Neural cell (in vitro differentiated cells): Measurements from ENCODE around the gene LRRC74B. TPM values are rescaled to one million over a fixed set of nuclear protein-coding genes. Genes with fewer than 3 reads are reported as not detected.

ENCODE experiments used
- H2AFZ ChIP-seq: fragments of 200-600, 300-800 bp; sonication (generic), shearing (Covaris generic); 2 replicates; pipeline ENCODE4 v1.6.0; 2014; ENCODE audit warnings: low read depth, mild to moderate bottlenecking, antibody characterized with exemption, low read length, moderate library complexity
- H3F3A ChIP-seq: fragments of 200-600 bp; shearing (Covaris generic); 2 replicates; pipeline ENCODE4 v1.6.1; 2016; ENCODE audit warnings: mild to moderate bottlenecking, moderate library complexity, mixed read lengths, antibody characterized with exemption, low read length; ENCODE audit not compliant: insufficient read depth, poor library complexity, severe bottlenecking
- H3K27ac ChIP-seq: fragments of 200-600, 300-800 bp; sonication (generic), shearing (Covaris generic); 2 replicates; pipeline ENCODE4 v1.5.1; 2014; ENCODE audit warnings: mild to moderate bottlenecking, low read length, moderate library complexity
- H3K27me3 ChIP-seq: fragments of 300-800, 200-600 bp; sonication (generic), shearing (Covaris generic); 2 replicates; pipeline ENCODE4 v1.6.0; 2014; ENCODE audit warnings: mild to moderate bottlenecking, low read depth, low read length, moderate library complexity; ENCODE audit not compliant: insufficient read depth
- H3K36me3 ChIP-seq: fragments of 300-800, 200-600 bp; sonication (generic), shearing (Covaris generic); 2 replicates; pipeline ENCODE4 v1.5.1; 2014; ENCODE audit warnings: mild to moderate bottlenecking, antibody characterized with exemption, low read length, moderate library complexity; ENCODE audit not compliant: insufficient read depth
- H3K4me2 ChIP-seq: fragments of 300-800, 200-600 bp; sonication (generic), shearing (Covaris generic); 2 replicates; pipeline ENCODE4 v1.6.0; 2014; ENCODE audit warnings: mild to moderate bottlenecking, low read length
- H3K4me3 ChIP-seq: fragments of 300-800, 200-600 bp; sonication (generic), shearing (Covaris generic); 2 replicates; pipeline ENCODE4 v1.5.1; 2014; ENCODE audit warnings: mild to moderate bottlenecking, low read length, moderate library complexity
- H3K79me2 ChIP-seq: fragments of 200-600 bp; shearing (Covaris generic); replicated peaks from 2 replicates; pipeline ENCODE4 v1.6.0; 2014; ENCODE audit warnings: mild to moderate bottlenecking, low read length, moderate library complexity; ENCODE audit not compliant: insufficient read depth
- H3K9ac ChIP-seq: fragments of 300-800, 200-600 bp; sonication (generic), shearing (Covaris generic); 2 replicates; pipeline ENCODE4 v1.6.1; 2016; ENCODE audit warnings: mild to moderate bottlenecking, low read length, mixed read lengths
- H3K9me2 ChIP-seq: fragments of 200-600 bp; shearing (Covaris generic); 2 replicates; pipeline ENCODE4 v1.6.1; 2016; ENCODE audit warnings: mild to moderate bottlenecking, low read length, mixed read lengths; ENCODE audit not compliant: insufficient read depth
- H3K9me3 ChIP-seq: fragments of 200-600, 300-800 bp; sonication (generic), shearing (Covaris generic); 2 replicates; pipeline ENCODE4 v1.6.1; 2016; ENCODE audit warnings: mild to moderate bottlenecking, mixed run types, low read length, moderate library complexity, mixed read lengths
- H4K20me1 ChIP-seq: fragments of 200-600 bp; shearing (Covaris generic); 2 replicates; pipeline ENCODE4 v1.6.1; 2016; ENCODE audit warnings: mild to moderate bottlenecking, mixed run types; ENCODE audit not compliant: insufficient read depth
- CTCF ChIP-seq: fragments of 450-650 bp; IDR thresholded peaks from 2 replicates; pipeline ENCODE4 v1.5.1; 2014; ENCODE audit warnings: antibody characterized with exemption, mild to moderate bottlenecking, moderate library complexity; ENCODE audit not compliant: poor library complexity, severe bottlenecking
- EZH2 ChIP-seq: fragments of 200-600, 300-800 bp; shearing (Covaris generic), sonication (generic); IDR thresholded peaks from 2 replicates; pipeline ENCODE4 v1.6.1; 2014; ENCODE audit warnings: antibody characterized with exemption, low read length, borderline replicate concordance, mild to moderate bottlenecking; ENCODE audit not compliant: insufficient read depth, poor library complexity, severe bottlenecking
- REST ChIP-seq: IDR thresholded peaks from 2 replicates; pipeline ENCODE4 v1.6.1; 2012; ENCODE audit warnings: borderline replicate concordance
- SMC3 ChIP-seq: fragments of 450-650 bp; conservative IDR thresholded peaks from 2 replicates; pipeline ENCODE4 v1.6.1; 2014; ENCODE audit warnings: antibody characterized with exemption, mild to moderate bottlenecking, moderate library complexity; ENCODE audit not compliant: poor library complexity
- TAF1 ChIP-seq: IDR thresholded peaks from 2 replicates; pipeline ENCODE4 v1.6.1; 2012; ENCODE audit warnings: low read depth
- polyA plus RNA-seq: library from polyadenylated mRNA; depleted of rRNA; stranded (reverse); fragments of >200 nt; gene quantifications from 2 replicates; pipeline ENCODE4 v1.2.3, GENCODE V29; 2014

The LRRC74B gene
- polyA plus RNA-seq, 1 donor from 2014 or later: not detected

- H3K36me3 ChIP-seq: no peaks in the 10 kb centered on the region
- no peaks in the 10 kb centered on the region for H4K20me1 ChIP-seq
- H3K9ac ChIP-seq: no peak overlapping the region
- H3K9me3 ChIP-seq: no peaks in the 10 kb centered on the region
- H3K27me3 ChIP-seq: no peaks in the 10 kb centered on the region
- no peaks in the 10 kb centered on the region for H3K9me2 ChIP-seq
- H3F3A ChIP-seq: no peaks in the 10 kb centered on the region
- TF ChIP-seq REST (no peak), SMC3 (no peak), CTCF (no peak)
- H2AFZ ChIP-seq: no peak overlapping the region
- H3K4me3 ChIP-seq: no peak overlapping the region
- no peak overlapping the region for H3K4me2 ChIP-seq
- H3K27ac ChIP-seq: no peak overlapping the region
- H3K79me2 ChIP-seq: peaks cover 3% of the 10 kb centered on the region
Observed at GRCh38 chr22:20996598-20997535, 48.9 kb upstream of the LRRC74B start.

DNA sequence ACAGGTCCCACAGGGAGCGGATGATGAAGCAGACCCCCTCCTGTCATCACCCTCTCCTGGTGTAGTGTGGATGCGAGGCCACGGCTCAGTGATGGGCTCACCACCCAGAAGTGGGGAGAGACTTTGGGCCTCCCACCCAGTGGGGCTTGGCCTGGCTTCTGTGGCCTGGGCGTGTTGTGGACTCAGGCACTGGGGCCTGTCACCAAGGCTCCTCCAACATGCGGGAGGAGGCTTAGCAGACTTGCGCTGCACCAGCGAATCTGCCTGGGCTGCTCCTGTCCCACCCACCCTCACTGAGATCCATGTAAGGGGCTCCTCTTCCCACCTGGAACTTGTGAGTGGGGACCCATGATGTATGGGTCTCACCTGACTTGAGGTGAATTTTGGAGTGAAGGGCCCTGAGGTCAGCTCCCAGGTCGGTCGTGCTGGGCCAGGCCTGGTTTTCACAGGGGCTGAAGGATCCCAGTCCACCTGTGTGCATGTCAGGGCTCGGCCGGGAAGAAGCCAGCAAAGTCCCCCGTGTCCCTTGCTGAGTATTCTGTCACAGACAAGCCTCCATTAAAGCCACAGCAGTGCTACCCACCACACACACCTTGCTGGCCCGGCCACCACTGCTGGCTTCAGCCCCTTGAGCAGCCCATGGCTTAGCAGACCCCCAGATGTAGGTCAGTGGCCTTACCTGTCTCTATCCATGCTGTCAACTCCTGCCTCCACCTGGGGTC is 48.0 kb upstream of the LRRC74B start:
- no peaks in the 10 kb centered on the region for H4K20me1 ChIP-seq
- no peaks in the 10 kb centered on the region for H3K36me3 ChIP-seq
- TF ChIP-seq SMC3 (no peak), EZH2 (no peak), CTCF (no peak), TAF1 (no peak)
- peaks cover 3% of the 10 kb centered on the region for H3K79me2 ChIP-seq
- H3F3A ChIP-seq: no peaks in the 10 kb centered on the region
- H3K9ac ChIP-seq: no peak overlapping the region
- no peaks in the 10 kb centered on the region for H3K9me2 ChIP-seq
- H3K9me3 ChIP-seq: no peaks in the 10 kb centered on the region
- H2AFZ ChIP-seq: no peak overlapping the region
- no peaks in the 10 kb centered on the region for H3K27me3 ChIP-seq
- H3K4me2 ChIP-seq: no peak overlapping the region
- no peak overlapping the region for H3K27ac ChIP-seq
- H3K4me3 ChIP-seq: no peak overlapping the region
